ENCODE data around the gene WDR6. TPM values are rescaled to one million over a fixed set of nuclear protein-coding genes. Genes with fewer than 3 reads are reported as not detected.
A peak's percentile ranks its signal among the peaks of the same experiment; 100 is the strongest.

The WDR6 gene
- total RNA-seq, 2 experiments from 2014 or later: 132 to 134 TPM

DNA sequence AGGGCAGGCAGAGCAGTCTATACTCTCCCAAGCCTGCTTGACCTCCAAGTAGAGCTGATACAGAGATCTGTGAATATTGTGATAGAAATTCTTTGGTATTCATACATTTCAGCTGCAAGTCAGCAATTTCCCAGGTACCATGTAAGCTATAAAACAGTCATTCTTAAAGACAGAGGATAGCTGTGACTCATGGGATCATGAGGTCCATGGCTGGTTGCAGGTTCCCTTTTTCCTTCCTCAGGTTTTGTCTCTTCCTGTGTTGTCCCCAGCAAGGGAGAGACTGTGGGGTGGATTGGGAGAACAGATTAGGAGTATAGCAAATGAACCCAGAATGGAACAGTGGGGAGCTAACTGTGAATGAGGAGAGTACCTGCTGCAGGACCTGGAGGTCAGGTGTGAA lies 22.5 kb upstream of the WDR6 start:
- Histone ChIP-seq H3K27ac (ENCODE audit: low read depth in 1 of 2, low read length in 2 of 2) (no peak overlapping the region), H3K36me3 (ENCODE audit: insufficient read depth, low read length) (peaks cover 63% of the 10 kb centered on the region), H3K4me1 (ENCODE audit: insufficient read depth, low read length) (peaks cover 20% of the 10 kb centered on the region), H3K27me3 (ENCODE audit: control insufficient read depth in 1 of 2, insufficient read depth in 2 of 2, low read length in 2 of 2) (no peaks in the 10 kb centered on the region), H3K9me3 (ENCODE audit: control insufficient read depth in 1 of 2, insufficient read depth in 1 of 2, low read length in 2 of 2) (no peaks in the 10 kb centered on the region), H3K4me3 (ENCODE audit: low read length) (no peak overlapping the region)
- ATAC-seq (ENCODE audit: poor library complexity) (no peak), DNase-seq (no peak)
- no peaks in the 10 kb centered on the region for H3K27me3 Mint-ChIP-seq
- no peaks in the 10 kb centered on the region for H3K9me3 Mint-ChIP-seq
- ChIA-PET CTCF (interaction anchor here (0.6 to 1.7 kb wide), 2 partner anchors 109 to 173 kb away, joined by 3 to 5 read pairs; partner anchors contain the start of gene QRICH1), POLR2A (interaction anchor here (3.0 kb wide), 1 partner anchor 44 kb away, joined by 10 read pairs; the partner anchor contains the start of gene IMPDH2)
- peaks cover 16% of the 10 kb centered on the region for H3K4me1 Mint-ChIP-seq (ENCODE audit: low read depth)
- H3K27ac Mint-ChIP-seq: peak overlapping the region; percentile 4
- intact Hi-C loops (cut with DNase I, micrococcal nuclease): loop anchor here in 1 of 2 experiments (10.0 kb wide), 2 partner anchors 290 to 460 kb away; partner anchors contain the start of gene C3orf62
- no peak overlapping the region for H3K4me3 Mint-ChIP-seq
- peaks cover 58% of the 10 kb centered on the region for H3K36me3 Mint-ChIP-seq (ENCODE audit: low read depth)
- TF ChIP-seq, protein P1, sequence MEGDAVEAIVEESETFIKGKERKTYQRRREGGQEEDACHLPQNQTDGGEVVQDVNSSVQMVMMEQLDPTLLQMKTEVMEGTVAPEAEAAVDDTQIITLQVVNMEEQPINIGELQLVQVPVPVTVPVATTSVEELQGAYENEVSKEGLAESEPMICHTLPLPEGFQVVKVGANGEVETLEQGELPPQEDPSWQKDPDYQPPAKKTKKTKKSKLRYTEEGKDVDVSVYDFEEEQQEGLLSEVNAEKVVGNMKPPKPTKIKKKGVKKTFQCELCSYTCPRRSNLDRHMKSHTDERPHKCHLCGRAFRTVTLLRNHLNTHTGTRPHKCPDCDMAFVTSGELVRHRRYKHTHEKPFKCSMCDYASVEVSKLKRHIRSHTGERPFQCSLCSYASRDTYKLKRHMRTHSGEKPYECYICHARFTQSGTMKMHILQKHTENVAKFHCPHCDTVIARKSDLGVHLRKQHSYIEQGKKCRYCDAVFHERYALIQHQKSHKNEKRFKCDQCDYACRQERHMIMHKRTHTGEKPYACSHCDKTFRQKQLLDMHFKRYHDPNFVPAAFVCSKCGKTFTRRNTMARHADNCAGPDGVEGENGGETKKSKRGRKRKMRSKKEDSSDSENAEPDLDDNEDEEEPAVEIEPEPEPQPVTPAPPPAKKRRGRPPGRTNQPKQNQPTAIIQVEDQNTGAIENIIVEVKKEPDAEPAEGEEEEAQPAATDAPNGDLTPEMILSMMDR (IDR thresholded peaks at IDR 0.05): no peak

DNA sequence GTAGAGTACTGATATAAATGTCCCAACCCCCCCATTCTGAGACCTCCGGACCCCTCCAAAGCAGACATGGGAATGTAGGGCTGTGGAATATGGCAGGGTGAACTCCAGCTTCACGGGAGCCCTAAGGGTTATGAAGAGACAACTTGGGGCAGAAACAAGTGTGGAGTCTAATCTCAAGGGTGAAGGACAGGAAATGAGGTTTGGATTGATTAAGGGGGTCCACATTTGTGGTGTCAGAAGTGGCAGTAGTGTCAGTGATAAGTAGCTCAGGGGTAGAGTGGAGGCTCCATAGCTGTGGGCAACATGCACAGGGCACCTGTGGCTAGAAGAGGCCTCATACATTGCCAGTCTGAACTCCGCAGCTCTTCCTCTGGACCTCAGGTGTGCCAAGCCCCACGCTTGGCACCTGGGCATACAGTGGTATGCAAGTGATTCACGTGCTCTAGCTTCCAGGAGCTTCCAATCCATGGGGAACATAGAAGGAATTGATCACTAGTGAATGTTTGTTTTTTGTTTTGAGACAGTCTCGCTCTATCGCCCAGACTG lies 21.3 kb upstream of the WDR6 start:
- Mint-ChIP-seq H3K27me3 (no peaks in the 10 kb centered on the region), H3K9me3 (no peaks in the 10 kb centered on the region), H3K4me3 (peak overlapping the region; percentile 3), H3K36me3 (ENCODE audit: low read depth) (peaks cover 51% of the 10 kb centered on the region), H3K27ac (peak overlapping the region; percentile 49), H3K4me1 (ENCODE audit: low read depth) (peaks cover 19% of the 10 kb centered on the region)
- H3K9me3 ChIP-seq (ENCODE audit: control insufficient read depth in 1 of 2, insufficient read depth in 1 of 2, low read length in 2 of 2): no peaks in the 10 kb centered on the region
- TF ChIP-seq, protein P1 (IDR thresholded peaks at IDR 0.05): no peak
- ATAC-seq (ENCODE audit: poor library complexity): no peak
- ChIA-PET CTCF (interaction anchor here (0.6 to 6.6 kb wide), 3 partner anchors 21 to 104 kb away, joined by 3 to 100 read pairs (median 3); partner anchors contain the start of genes IMPDH2 and WDR6), POLR2A (interaction anchor here (0.7 to 7.2 kb wide), 4 partner anchors 22 to 179 kb away, joined by 3 to 146 read pairs (median 8); partner anchors contain the start of genes IMPDH2, NDUFAF3 and WDR6)
- intact Hi-C loops (cut with DNase I, micrococcal nuclease): loop anchor here in 1 of 2 experiments (10.0 kb wide), 2 partner anchors 289 to 459 kb away; partner anchors contain the start of gene C3orf62
- peaks cover 50% of the 10 kb centered on the region for H3K36me3 ChIP-seq (ENCODE audit: insufficient read depth, low read length)
- no peak overlapping the region for H3K4me3 ChIP-seq (ENCODE audit: low read length)
- no peaks in the 10 kb centered on the region for H3K27me3 ChIP-seq (ENCODE audit: control insufficient read depth in 1 of 2, insufficient read depth in 2 of 2, low read length in 2 of 2)
- no peak overlapping the region for H3K27ac ChIP-seq (ENCODE audit: low read depth in 1 of 2, low read length in 2 of 2)
- no peak for DNase-seq
- H3K4me1 ChIP-seq (ENCODE audit: insufficient read depth, low read length): peaks cover 25% of the 10 kb centered on the region

DNA sequence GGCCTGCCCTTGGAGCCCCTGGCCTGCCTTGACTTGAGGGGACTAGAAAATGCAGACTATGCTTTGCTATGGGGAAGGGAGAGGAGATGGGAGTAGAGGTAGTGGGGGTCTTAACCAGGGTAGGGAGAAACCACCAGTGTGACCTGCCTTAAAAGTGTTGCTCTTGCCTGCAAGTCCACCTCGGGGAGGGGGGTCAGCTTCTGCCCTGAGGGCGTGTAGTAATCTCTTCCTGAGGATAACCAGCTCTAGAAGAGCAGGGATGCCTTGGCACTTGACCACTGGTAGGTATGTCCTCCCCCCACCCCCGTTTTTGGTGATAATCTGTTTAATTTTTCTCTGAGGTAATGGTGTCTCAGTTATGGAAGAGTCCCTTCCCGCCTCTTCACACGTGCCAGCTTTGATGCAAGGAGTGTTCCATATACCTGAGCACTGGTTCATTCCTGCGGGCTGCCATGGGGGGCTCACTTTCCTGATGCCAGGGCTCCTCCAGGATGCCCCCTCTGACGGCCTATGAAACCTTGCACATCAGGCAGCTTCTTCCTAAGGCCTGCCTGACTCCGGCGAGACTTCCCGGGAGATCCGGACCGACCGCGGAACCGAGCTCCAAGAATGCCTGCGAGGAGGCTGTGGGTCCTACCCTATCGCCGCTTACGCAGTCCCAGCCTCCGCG lies 17.9 kb upstream of the WDR6 start:
- no peak for ATAC-seq (ENCODE audit: poor library complexity)
- H3K36me3 ChIP-seq (ENCODE audit: insufficient read depth, low read length): peaks cover 21% of the 10 kb centered on the region
- H3K9me3 Mint-ChIP-seq: no peaks in the 10 kb centered on the region
- H3K36me3 Mint-ChIP-seq (ENCODE audit: low read depth): peaks cover 27% of the 10 kb centered on the region
- DNase-seq: no peak
- H3K4me1 ChIP-seq (ENCODE audit: insufficient read depth, low read length): peaks cover 48% of the 10 kb centered on the region
- H3K27ac ChIP-seq (ENCODE audit: low read depth in 1 of 2, low read length in 2 of 2): peak overlapping the region; percentile 71 to 72
- TF ChIP-seq, protein P1 (IDR thresholded peaks at IDR 0.05): no peak
- no peaks in the 10 kb centered on the region for H3K27me3 ChIP-seq (ENCODE audit: control insufficient read depth in 1 of 2, insufficient read depth in 2 of 2, low read length in 2 of 2)
- peak overlapping the region; percentile 91 for H3K27ac Mint-ChIP-seq
- peaks cover 40% of the 10 kb centered on the region for H3K4me1 Mint-ChIP-seq (ENCODE audit: low read depth)
- CTCF ChIA-PET: interaction anchor here (0.7 to 6.6 kb wide), 8 partner anchors 18 to 351 kb away, joined by 3 to 100 read pairs (median 10); partner anchors contain the start of genes DALRD3, IMPDH2, NCKIPSD and NDUFAF3
- intact Hi-C loops (cut with DNase I, micrococcal nuclease): loop anchor here (2.0 to 10.0 kb wide), 5 partner anchors 32 to 456 kb away; partner anchors contain the start of genes IMPDH2 (in 2 of the 2), C3orf62 (in 1 of the 2) and QRICH1 (in 1 of the 2)
- peak overlapping the region; percentile 93 for H3K4me3 Mint-ChIP-seq
- POLR2A ChIA-PET: interaction anchor here (0.7 to 7.2 kb wide), 11 partner anchors 18 to 169 kb away, joined by 3 to 146 read pairs (median 7); partner anchors contain the start of genes DALRD3, IMPDH2, NDUFAF3 and QRICH1
- no peaks in the 10 kb centered on the region for H3K9me3 ChIP-seq (ENCODE audit: control insufficient read depth in 1 of 2, insufficient read depth in 1 of 2, low read length in 2 of 2)
- H3K4me3 ChIP-seq (ENCODE audit: low read length): peak overlapping the region; percentile 81
- no peaks in the 10 kb centered on the region for H3K27me3 Mint-ChIP-seq
